Peyer's patch (tissue), 4 donors: Measurements from ENCODE around the gene BICDL2.

ENCODE experiments used
- POLR2A ChIP-seq, 2 donors: fragments of 450-650 bp; IDR thresholded peaks; one replicate each; pipeline ENCODE4 v1.5.1; 2017; ENCODE audit warnings: antibody characterized with exemption in 2 of 2, mild to moderate bottlenecking in 2 of 2, moderate library complexity in 2 of 2
- TF ChIP-seq, protein P1 (sequence below), 6 experiments: fragments of 450-650 bp in 4 of 6; fragments of 200-600 bp in 2 of 6; sonication (generic) in 1 of 6; IDR thresholded peaks; one replicate each; pipeline ENCODE4 v1.5.1; 2017 to 2019; ENCODE audit warnings: antibody characterized with exemption in 6 of 6, mild to moderate bottlenecking in 3 of 6, moderate library complexity in 1 of 6

DNA sequence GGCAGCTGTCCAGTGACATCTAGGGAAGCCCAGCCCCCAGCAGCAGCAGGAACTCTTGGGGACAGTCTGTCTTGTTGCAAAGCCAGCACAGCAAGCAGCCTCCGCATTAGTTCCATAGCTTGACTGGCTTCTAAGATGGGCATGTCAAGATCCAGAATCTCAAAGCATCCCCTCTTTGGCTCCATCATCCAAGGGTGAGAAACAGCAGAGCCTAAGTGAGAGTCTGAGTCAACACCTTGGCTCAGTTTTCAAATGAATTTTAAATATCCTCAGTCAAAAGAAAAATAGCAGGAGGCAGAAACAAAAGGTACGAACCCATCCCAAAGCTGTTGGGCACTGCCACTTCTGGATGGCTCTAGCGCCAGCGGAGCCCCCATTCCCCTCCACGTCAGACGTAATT is 21.8 kb downstream of the BICDL2 start:
- TF ChIP-seq, protein P1, sequence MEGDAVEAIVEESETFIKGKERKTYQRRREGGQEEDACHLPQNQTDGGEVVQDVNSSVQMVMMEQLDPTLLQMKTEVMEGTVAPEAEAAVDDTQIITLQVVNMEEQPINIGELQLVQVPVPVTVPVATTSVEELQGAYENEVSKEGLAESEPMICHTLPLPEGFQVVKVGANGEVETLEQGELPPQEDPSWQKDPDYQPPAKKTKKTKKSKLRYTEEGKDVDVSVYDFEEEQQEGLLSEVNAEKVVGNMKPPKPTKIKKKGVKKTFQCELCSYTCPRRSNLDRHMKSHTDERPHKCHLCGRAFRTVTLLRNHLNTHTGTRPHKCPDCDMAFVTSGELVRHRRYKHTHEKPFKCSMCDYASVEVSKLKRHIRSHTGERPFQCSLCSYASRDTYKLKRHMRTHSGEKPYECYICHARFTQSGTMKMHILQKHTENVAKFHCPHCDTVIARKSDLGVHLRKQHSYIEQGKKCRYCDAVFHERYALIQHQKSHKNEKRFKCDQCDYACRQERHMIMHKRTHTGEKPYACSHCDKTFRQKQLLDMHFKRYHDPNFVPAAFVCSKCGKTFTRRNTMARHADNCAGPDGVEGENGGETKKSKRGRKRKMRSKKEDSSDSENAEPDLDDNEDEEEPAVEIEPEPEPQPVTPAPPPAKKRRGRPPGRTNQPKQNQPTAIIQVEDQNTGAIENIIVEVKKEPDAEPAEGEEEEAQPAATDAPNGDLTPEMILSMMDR (IDR thresholded peaks at IDR 0.05), result no peak
- TF ChIP-seq POLR2A (IDR thresholded peaks at IDR 0.05), result no peak
